ENCODE measurements around the gene ARRDC3.
"Not testable (repeated sequence)": the region's sequence is repeated elsewhere in the genome, so short reads cannot be mapped to it uniquely, and the experiment has no call there.

Gene ARRDC3

GRCh38 chr5:91383027-91383955 is at the start of gene ARRDC3:
ARRDC3 (minus strand) TSS chr5:91383317; CDS start chr5:91383092, 225 bp downstream.
- peak; percentile 93 to 95 for DNase-seq

GRCh38 chr5:91430949-91431348 is 47.8 kb upstream of the ARRDC3 start:
- DNase-seq, result no peak

- DNase-seq, result no peak
These were observed 41.7 kb upstream of the ARRDC3 start for GRCh38 chr5:91424638-91425436.

GRCh38 chr5:91423871-91424270 is 40.8 kb upstream of the ARRDC3 start:
- no peak for DNase-seq

GRCh38 chr5:91420879-91421278 is 37.8 kb upstream of the ARRDC3 start:
- DNase-seq, result no peak

- peak; percentile 63 to 75 for DNase-seq
These were observed 36.7 kb upstream of the ARRDC3 start for GRCh38 chr5:91419571-91420537.

- no peak for DNase-seq
These were observed 36.0 kb upstream of the ARRDC3 start for GRCh38 chr5:91419136-91419535.

- DNase-seq, result no peak
These were observed 35.0 kb upstream of the ARRDC3 start for GRCh38 chr5:91418158-91418557.

- DNase-seq, result no peak
These were observed 34.1 kb upstream of the ARRDC3 start for GRCh38 chr5:91417219-91417618.

GRCh38 chr5:91416491-91416890 is 33.4 kb upstream of the ARRDC3 start:
- DNase-seq, result no peak

GRCh38 chr5:91409304-91409703 is 26.2 kb upstream of the ARRDC3 start:
- DNase-seq, result no peak

- no peak for DNase-seq
These were observed 25.6 kb upstream of the ARRDC3 start for GRCh38 chr5:91408710-91409109.

GRCh38 chr5:91407204-91407603 is 24.1 kb upstream of the ARRDC3 start:
- no peak for DNase-seq

GRCh38 chr5:91403438-91403837 is 20.3 kb upstream of the ARRDC3 start:
- DNase-seq, result no peak

GRCh38 chr5:91401175-91401574 is 18.1 kb upstream of the ARRDC3 start:
- DNase-seq, result no peak

GRCh38 chr5:91397791-91398190 is 14.7 kb upstream of the ARRDC3 start:
- no peak for DNase-seq

- DNase-seq, result no peak
These were observed 7.2 kb upstream of the ARRDC3 start for GRCh38 chr5:91390268-91390667.

GRCh38 chr5:91389555-91389954 is 6.4 kb upstream of the ARRDC3 start:
- DNase-seq, result not testable (repeated sequence)

GRCh38 chr5:91388362-91388761 is 5.2 kb upstream of the ARRDC3 start:
- no peak for DNase-seq

- DNase-seq, result no peak
These were observed 3.0 kb upstream of the ARRDC3 start for GRCh38 chr5:91386120-91386519.

GRCh38 chr5:91385596-91385995 is 2.5 kb upstream of the ARRDC3 start:
- not testable (repeated sequence) for DNase-seq

GRCh38 chr5:91384671-91385430 is 1.7 kb upstream of the ARRDC3 start:
- DNase-seq, result peak; percentile 20 to 60

All from activated CD4-positive, alpha-beta T cell treated with anti-CD3 and anti-CD28 coated beads for 4 hours (primary cell).